HT-29 (cell line): ENCODE results near the gene APBB1IP. TPM values are rescaled to one million over a fixed set of nuclear protein-coding genes. Genes with fewer than 3 reads are reported as not detected.

ENCODE experiments used
- small RNA-seq: library from RNA; depleted of rRNA; stranded (forward); fragments of <200 nt; gene quantifications from one replicate; pipeline ENCODE3, GENCODE V24; 2014
- total RNA-seq: library from RNA; depleted of rRNA; stranded (reverse); fragments of >200 nt; shearing (Covaris generic); gene quantifications from 2 replicates; pipeline ENCODE4 v1.2.3, GENCODE V29; 2014; rRNA removed

The APBB1IP gene
- total RNA-seq, 1 experiment from 2014 or later, result not detected

Small RNA genes lying within 50 kb of the gene (small RNA-seq; reads per million reads assigned to genes)
- gene RNA5SP307, result not detected

Other genes with a start within 250 kb of the APBB1IP start
- gene GAD2, start 221.6 kb upstream of the APBB1IP start, total RNA-seq, result not detected in 2 replicates